Activated T-cell treated with anti-CD3 and anti-CD28 coated beads, Interleukin-2, amount 50 U/mL, for 1 hour (primary cell): ENCODE measurements around the gene SGMS1.
"Not testable (repeated sequence)": the region's sequence is repeated elsewhere in the genome, so short reads cannot be mapped to it uniquely, and the experiment has no call there.

Experiments used
- DNase-seq: peaks from one replicate; pipeline ENCODE4 v3.0.0-alpha.2; 2020

Gene SGMS1

DNA sequence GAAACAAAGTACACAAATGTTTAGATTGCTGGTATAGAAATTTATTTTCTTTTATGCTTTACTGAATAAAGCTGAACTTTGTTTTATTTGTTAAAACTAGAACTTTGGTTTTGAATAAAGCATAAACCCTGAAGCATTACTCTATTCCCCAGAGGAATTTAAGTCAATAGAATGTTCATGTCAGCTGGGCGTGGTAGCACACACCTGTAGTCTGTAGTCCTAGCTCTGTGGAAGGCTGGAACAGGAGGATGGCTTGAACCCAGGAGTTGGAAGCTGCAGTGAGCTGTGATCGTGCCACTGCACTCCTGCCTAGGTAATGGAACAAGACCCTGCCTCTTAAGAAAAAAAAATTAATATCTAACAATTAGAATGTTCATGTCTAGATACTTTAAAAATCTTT lies 233.5 kb downstream of the SGMS1 start:
- DNase-seq, result no peak

DNA sequence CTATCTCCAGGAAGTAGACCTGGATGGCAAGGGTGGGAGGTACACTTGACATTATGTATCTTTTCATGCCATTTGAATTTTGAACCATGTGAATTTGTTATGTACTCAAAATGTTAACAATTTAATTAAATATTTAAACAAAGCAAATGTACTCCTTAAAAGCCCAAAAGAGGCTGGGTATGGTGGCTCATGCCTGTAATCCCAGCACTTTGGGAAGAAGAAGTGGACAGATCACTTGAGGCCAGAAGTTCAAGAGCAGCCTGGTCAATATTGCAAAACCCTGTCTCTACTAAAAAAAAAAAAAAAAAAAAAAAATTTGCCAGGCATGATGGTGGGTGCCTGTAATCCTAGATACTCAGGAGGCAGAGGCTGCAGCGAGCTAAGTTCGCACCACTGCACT lies 235.6 kb downstream of the SGMS1 start:
- no peak for DNase-seq

DNA sequence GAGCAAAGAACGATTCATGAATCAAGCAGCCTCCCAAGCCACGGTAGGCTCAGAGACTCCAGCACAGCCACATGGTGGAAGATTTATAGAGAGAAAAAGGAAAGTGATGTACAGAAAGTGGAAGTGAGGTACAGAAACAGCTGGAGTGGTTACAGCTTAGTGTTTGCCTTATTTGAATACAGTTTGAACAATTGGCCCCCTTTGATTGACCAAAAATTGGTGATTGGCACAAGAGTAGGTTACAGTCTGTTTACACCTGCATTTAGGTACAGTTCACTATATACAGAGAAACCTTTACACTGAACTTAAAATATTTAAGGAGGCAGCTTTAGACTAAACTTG lies 236.1 kb downstream of the SGMS1 start:
- no peak for DNase-seq

DNA sequence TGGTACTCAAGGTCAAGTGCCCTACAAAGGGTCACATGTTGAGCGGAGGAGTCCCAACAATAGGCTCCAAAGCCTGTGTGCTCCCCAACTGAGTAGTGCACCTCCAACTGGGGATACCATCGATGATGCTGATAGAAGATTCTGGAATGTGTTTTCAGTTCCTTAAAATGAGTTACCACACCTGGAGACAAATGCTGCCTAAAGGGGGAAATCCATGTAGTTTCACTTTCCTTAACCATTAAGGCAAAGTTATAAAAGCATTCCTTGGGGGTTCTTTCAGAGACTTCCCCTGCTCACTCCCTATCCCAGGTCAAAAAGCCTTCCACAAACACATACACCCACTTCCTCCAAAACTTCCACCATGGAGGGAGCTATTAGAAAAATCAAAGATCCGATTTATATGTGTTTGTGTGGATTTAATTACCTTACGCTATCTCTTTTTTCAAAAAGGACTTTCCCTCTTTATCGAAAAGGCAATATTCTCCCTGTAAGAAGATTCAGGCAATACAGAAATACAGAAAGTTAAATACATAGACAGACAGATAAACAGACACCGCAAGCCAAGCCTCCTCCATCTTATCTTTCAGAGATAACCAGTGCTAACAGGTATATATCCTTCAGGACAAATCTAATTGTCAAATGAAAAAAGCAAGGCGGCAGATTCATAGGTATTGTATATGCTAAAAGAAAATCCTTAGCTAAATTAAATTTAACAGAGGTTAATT lies 236.6 kb downstream of the SGMS1 start:
- no peak for DNase-seq

DNA sequence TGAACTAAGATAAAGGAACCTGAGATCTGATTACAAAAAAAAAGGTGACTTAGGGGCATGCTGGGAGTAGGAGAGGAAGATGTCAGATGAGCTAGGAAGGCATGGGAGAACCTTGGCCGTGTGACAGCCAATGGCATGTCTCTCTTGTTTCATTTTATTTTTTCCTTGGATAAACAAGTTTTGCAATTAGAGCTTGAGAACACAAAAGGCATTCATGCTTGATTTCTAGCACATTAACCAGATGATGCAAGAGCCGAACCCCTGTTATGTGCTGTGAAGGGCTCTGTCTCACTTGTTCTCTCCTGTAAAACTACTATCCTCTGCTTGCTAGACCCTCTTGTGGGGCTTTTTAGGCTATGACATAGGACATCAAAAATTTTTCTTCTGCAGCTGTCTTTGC lies 238.1 kb downstream of the SGMS1 start:
- no peak for DNase-seq

DNA sequence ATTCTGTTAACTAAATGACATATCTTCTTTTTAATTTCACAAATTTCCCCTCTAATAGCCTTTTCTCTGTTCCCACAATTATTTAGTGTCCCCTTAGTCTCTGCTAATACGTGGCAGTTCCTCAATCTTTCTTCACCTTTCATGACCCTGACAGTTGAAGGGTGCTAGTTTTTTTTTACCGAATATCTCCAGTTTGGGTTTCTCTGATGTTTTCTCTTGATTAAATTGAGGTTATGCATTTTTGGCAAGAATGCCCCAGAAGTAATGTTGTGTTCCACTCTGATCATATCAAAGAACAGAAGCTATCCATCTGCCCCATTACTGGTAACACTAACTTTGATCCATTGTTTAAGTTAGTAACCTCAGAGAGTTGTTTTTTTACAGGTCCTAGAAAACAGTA lies 238.9 kb downstream of the SGMS1 start:
- no peak for DNase-seq

DNA sequence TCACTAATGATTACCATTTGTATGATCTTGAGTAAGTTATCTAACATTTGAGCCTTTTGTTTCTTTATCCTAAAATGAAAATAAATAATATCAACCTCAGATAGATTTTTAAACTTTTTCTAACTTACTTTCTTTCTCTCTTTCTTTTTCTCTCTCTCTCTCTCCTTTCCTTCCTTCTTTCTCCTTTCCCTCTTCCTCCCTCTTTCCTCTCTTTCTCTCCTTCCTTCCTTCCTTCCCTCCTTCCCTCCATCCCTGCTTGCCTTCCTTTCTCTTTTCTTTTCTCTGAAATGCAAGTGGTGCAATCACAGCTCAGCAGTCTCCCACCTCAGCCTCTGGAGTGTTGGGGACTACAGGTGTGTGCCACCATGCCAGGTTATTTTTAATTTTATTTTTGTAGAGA lies 239.5 kb downstream of the SGMS1 start:
- no peak for DNase-seq

DNA sequence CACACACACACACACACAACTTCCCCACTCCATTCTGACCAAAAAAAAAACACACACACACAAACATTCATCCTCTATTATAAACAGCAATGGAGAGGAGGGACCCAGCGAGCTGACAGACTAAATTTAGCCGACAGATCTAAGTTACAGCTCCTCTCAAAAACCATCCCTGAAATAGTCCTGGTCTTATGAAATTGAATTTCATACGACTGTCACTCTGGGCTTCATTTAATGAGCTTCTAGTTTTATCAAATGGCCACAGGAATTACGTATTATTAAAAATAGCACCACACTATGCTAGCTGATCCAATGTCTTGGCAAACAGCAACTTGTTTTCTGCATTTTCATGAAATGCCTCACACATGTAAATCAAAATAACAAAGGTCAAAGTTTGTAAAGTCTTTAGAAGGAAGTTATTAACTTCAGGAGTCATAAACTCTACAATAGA lies 241.2 kb downstream of the SGMS1 start:
- DNase-seq, result no peak

DNA sequence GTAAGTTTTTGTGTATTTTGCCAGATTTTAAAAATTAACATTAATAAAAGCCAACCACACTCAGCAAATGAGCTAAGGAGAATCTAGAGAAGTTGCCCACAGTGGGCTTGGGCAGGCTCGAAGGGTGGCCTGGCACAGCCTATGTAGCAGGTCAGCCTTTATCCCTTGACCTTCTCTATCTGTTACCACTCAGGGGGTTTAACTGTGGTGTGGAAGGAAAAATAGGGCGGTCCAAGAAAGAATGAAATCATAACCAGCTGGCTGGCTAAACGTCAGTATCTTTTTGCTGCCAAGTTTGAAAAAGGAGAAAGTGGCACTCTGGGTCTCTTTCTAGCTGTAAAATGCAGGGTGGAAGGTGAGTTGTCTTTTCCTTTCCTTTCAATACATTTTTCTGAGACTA lies 242.1 kb downstream of the SGMS1 start:
- DNase-seq, result no peak

DNA sequence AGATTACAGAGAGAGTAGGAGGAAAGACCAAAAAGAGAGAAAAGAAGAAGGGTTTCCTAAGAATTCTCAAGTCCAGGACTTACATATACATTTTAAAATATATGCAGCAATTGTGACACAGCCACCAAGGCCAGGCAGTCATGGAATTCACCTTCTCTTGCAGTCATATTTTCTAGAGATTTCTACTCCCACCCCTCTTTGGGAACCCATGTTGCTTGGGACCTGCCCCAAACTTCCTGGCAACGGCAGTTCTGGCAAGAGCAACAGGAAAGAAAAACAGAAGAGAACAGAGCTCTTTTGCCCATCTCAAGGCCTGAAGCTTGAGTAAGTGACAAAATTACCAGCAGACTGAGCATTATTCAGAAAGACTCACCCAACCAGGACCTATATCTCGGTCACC lies 244.1 kb downstream of the SGMS1 start:
- DNase-seq, result no peak

DNA sequence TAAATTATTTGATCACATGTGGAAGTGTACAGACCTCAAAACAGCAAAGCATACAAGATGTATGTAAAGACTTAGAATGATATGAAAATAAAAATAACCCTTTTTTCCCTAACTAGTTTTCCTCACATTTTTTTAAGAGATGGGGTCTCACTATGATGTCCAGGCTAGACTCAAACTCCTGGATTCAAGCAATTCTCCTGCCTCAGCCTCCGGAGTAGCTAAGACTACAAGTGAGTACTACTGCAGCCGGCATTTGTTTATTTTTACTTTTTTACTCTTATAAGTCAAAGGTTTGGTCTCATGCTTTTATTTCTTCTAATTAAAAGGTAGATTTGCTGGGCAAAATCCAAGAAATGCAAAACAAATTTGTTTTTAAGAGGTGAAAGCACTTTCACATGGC lies 248.0 kb downstream of the SGMS1 start:
- DNase-seq, result no peak

DNA sequence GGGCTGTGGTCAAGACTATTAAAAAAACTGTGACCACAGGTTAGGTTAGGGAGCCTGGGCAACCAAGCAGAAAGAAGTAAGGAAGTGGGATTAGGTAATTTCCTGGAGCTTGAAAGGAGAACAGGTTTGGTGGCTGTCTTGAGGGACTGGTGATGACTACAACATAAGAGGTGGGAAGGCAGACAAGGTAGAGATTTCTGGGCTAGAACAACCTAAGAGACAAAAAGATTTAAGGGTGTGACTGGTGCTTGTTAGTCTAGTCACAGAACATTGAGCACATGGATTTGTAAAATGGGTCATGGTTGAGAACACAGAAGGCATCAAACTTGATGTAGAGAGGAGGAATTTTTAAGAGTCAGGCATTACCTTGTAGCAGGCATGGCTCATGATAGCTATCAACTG lies 248.7 kb downstream of the SGMS1 start:
- no peak for DNase-seq

DNA sequence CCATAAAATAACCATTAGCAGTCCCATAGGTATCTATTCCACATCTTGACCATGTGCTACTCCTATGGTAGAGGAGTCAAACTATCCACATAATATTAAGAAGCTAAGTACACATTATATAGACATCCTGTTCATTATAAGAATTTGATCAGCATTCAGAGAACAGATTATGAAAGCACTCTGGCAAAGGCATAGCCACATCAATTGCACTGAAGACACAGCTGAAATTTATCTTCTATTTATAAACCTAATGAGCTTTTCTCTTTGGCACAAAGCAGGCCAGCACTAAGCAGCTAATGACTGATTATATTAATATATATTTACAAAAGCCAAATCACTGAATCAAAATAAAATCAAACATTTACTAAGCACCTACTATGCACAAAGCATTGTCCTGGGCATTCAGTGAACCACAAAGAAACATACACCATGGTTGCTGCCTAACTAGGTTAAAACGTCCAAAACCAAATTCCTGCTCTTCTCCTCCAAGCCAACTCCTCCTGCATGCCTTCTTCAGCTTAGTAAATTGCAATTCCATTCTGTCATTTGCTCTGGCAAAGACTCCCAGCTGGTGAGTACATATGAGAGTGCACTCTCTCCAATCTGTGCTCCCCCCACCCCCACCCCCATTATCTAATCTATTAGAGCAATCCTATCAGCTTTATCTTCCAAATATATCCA lies 249.8 kb downstream of the SGMS1 start:
- no peak for DNase-seq

DNA sequence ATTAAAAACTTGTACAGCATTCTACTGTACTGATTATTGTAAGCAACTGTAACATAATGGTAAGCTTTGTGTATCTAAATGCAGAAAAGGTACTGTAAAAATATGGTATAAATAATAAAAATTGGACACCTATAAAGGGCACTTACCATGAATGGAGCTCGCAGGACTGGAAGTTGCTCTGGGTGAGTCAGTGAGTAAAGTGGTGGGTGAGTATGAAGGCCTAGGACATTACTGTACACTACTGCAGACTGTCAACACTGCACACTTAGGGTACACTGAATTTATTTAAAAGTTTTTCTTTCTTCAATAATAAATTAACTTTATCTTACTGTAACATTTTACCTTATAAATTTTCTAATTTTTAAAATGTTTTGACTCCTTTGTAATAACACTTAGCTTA lies 253.8 kb downstream of the SGMS1 start:
- DNase-seq, result no peak

DNA sequence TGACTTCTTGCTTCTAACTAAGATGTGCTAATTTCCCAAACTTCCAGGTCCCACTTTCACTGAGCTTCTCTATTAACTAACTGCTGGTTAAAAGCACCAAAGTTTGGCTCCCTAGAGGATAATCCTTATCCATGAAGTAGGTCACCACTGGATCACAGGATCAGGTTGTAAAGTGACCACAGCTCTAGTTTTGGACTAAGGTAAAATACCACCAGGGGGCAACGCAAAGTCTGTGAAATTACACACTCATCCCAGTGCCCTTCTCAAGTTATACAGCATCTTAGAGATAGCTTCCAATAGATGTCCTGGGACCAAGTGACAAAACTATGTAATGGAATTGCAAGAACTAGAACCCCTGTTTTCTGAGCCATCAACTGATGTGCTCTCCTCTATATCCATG lies 256.0 kb downstream of the SGMS1 start:
- DNase-seq, result no peak

DNA sequence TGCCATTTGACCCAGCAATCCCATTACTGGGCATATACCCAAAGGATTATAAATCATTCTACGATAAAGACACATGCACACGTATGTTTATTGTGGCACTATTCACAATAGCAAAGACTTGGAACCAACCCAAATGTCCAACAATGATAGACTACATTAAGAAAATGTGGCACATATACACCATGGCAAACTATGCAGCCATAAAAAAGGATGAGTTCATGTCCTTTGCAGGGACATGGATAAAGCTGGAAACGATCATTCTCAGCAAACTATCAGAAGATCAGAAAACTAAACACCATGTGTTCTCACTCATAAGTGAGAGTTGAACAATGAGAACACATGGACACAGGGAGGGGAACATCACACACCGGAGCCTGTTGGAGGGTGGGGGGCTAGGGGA lies 257.3 kb downstream of the SGMS1 start:
- DNase-seq, result not testable (repeated sequence)

DNA sequence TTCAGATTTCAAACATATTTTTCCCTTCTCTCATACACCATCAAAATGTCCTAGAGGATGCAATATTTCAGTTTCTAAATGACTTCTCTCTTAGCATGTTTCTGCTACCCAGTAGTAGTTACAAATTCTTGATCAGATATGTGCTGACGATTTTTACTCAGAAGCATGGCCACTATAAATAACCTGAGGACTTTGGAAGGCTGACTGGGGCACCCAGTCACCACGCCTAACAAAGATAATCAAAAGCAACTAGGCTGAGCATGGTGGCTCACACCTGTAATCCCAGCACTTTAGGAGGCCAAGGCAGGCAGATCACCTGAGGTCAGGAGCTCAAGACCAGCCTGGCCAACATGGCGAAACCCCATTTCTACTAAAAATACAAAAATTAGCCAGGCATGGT lies 259.0 kb downstream of the SGMS1 start:
- DNase-seq, result not testable (repeated sequence)

DNA sequence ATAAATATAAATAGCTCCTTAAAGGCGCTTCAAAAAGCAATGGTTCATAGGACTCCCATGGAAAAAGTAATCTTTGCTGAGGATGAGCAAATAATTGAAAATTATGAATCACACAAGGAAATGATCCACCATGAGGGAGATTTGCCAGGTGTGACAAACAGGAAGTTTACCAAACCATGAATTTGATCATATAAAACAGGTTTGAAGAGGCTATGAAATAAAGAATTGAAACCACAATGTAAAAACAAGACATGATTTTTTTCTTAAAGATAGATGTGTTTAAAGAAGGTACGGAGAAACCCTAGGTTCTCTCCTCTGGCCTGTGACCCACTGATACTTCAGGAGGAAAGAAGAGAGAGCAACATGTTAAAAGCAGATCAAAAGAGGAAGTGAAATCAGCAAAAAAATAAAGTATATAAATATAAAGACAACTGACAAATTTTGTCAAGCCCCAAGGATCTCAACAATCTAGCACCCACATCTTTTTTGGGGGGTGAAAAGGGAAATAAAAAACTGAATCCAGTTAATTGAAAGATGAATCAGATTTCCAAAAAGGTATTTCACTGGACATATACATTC lies 261.1 kb downstream of the SGMS1 start:
- no peak for DNase-seq

DNA sequence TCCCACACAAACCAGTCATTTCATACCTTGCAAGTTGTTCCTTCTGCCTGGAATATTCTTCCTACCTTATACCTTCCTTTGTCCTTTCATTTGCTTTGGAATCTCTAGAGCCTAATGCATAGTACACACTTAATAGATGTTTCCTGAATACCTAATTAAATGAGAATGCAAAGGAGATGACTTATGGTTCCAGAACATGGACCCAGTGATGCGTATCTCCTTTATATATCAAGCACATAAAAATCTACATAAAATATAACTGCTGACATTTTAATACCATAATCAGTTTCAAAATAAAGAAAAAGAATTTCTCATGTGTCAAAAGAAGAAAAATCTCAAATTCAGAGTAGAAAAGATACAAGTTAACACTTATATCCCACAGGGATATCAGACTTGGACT lies 261.8 kb downstream of the SGMS1 start:
- no peak for DNase-seq

DNA sequence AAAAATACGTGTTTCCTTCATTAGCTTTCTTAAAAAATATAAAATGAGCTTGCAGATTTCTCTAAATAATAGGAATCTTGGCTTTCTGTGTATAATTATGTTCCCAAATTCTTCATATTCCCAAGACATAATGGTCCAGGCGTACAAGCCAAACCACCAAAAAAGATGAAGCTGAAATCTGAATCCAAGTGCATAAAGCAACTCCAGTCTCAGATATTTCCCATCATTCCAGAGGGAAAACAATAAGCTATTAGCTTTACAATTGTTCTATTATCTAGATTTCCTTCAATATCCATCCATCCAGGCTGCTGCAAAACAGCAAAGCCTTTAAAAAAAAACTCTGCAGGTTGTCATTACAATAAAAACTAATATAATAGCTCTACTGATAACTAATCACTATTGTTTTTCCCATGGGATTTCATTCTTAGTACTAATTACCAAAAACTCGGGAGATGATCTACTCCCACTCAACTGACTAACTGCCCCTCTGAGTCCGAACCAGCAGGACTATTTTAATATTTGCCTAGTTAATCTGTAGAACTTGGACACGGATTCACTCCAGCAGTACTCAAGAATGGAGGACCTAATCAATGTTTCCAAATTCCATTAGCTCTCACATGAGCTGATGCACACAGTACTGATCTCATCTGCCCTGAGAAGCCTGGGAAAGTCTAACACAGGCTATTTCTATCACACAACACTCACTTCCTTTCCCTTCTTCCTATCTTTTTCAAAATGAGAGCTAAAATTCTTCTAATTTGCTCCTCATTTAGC lies 263.5 kb downstream of the SGMS1 start:
- no peak for DNase-seq

DNA sequence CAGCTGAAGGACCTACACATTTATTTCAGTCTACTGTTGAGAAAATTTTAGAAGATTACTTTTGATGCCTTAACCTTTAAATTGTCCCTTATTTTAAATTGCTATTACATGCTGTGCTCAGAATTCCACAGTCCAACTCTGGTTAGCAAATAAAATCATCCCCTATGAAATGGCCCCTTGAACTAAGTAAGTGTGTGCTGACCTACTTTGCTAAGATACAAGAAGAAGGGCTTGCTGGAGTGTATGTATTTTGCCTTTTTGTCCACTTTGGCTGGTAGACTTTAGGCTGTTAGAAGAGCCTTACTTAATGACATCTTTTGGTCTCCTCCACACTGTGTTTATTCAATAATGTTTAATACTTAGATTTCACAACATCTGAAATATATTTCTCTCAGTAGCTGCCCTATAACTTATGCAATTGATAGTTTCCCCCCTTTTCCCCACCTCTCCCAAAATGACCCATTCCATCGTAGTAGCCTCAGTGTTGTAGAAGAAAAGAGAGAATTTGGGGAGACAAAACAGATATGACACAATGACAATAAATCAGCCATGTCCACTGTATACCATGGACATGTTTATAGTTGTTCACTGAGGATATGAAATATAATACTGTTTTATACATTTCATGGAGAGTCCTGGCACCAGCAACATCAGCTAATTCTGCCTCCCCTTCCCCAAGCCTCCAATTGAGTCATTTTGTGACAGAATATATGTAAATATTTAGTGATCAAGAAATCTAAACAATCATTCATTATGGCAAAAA lies 264.6 kb downstream of the SGMS1 start:
- no peak for DNase-seq

DNA sequence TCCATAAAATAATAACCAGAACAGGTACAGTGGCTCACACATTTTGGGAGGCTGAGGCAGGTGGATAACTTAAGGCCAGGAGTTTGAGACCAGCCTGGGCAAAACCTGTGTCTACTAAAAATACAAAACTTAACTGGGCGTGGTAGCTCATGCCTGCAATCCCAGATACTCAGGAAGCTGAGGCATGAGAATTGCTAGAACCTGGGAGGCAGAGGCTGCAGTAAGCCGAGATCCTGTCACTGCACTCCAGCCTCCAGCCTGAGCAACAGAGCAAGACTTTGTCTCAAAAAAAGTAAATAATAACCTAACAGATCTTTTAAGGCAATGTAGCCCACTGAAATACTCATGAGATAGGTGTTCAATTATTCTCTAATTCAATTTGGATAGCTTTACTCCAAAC lies 265.3 kb downstream of the SGMS1 start:
- no peak for DNase-seq

DNA sequence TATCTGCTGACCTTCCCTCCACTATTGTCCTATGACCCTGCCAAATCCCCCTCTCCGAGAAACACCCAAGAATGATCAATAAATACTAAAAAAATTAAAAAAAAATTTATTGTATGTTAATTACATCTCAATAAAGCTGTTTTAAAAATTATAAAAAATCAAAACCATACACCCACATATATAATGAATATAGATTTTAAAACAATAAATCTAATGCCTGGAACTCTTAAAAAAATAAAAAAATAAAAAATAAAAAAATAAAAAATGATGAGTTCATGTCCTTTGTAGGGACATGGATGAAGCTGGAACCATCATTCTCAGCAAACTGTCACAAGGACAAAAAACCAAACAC lies 267.3 kb downstream of the SGMS1 start:
- not testable (repeated sequence) for DNase-seq
